Superior temporal gyrus (tissue), 1 donor: ENCODE data around the gene MAIP1.

Experiments used
- DNase-seq: peaks from one replicate; pipeline ENCODE4 v3.0.0-alpha.2; 2016; ENCODE audit errors: extremely low spot score

MAIP1 gene

DNA sequence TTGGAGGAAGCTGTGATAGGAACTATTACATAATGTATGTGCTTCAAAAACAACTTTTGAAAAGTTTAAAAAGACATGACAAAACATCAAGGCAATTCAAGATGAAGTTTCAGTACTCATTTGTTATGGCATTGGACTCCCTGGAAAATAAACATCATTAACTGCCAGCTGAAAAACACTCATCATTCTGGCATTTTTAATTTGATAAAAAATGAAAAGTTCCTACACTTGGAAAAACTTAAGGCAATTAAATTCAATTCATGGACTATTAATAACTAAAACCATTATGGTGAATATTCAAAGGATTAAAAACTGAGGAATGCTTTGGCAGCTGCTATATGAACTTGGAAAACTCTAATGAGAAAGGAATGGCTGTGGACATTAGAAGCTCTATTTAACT is 8.5 kb upstream of the MAIP1 start:
- DNase-seq: no peak

DNA sequence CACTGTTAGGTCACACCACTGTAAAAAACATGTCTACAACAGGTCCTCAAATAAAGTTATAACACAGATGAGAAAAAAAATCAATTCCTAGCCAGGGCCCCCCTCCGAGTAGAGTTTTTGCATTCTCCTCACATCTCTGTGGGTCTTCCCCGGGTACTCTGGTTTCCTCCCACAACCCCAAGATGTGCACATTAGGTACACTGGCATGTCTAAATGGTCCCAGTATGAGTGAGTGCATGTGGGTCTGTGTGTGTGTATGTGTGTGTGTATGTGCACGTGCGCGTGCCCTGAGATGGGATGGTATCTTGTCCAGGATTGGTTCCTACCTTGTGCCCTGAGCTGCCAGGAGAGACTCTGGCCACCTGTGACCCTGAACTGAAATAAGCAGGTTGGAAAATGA is 5.0 kb upstream of the MAIP1 start:
- no peak for DNase-seq

DNA sequence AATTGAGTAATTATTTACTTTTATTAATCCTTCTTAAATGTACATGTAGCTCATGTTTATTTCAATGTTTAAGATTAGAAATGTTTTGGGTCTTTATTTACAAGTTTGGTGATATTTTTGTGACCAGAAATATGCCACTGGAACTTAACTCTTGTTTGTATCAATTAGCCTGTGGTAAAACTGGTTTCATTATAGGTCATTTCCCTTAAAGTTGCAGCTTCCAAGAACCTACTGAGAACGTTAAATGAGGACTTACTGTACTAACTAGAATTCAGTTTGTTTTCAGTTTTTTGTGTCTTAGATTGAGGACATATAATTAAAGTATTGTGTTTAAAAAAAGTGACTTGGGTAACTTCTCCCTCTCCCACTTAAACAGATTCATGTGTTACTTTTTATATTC is 4.4 kb upstream of the MAIP1 start:
- no peak for DNase-seq

DNA sequence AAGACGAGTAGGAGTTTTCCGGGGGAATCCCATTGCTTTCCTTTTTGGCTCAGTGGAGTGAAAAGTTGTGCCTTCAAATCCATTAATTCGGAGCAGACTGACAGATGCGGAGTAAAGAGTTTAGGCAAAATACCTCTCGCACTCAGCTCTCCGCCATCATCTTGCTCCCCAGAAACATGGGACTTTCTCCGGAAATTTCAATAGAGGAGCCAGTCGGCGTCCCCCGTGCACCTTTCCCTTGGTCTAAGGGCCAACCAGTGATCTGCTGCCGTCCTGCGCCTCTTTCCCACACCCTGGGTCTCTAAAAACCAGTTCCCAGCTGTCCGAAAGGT is 409 bp upstream of the MAIP1 start:
- peak; percentile 24 for DNase-seq

DNA sequence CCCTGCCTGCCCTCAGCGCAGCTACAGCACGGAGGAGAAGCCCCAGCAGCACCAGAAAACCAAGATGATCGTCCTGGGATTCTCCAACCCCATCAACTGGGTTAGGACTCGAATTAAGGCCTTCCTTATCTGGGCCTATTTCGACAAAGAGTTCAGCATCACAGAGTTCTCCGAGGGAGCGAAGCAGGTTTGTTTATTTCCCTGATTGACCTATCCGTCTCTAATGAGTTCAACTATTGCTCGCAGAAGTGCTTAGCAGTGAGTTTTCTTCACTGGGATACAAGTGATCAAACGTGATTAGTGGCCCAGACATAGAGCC is 639 bp downstream of the MAIP1 start:
- DNase-seq: no peak

DNA sequence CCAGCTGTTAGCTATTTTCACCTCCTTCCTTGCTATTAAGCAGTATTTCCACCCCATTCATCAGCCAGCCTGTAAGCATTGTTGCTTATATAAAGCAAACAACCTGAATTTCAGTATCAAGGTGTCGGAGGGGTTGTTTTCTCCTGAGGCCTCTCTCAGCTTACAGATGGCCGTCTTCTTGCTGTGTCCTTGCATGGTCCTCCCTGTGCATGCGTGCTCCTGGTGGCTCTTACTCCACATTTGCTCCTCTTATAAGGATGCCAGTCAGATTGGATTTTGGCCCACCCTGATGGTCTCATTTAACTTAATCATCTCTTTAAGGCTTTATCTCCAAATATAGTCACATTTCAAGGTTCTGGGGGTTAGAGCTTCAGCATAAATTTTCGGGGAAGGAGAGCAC is 2.6 kb downstream of the MAIP1 start:
- no peak for DNase-seq

DNA sequence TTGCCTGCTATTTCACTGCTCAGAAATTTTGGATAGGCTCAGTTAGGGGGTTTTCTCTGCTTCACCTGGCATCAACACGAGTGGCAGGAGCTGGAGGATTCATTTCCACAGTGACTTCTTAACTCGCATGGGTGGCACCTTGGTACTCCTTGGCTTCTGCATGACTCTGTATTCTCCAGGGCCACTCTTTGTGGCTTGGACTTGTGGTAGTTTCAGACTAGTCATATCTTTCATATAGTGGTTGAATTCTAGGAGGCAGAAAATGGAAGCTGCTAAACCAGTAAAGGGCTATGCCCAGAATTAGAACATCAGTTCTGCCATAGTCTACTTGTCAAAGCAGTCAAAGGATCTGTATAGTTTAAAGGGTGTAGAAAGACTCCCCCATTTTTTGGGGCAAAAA is 6.8 kb downstream of the MAIP1 start:
- DNase-seq: no peak

DNA sequence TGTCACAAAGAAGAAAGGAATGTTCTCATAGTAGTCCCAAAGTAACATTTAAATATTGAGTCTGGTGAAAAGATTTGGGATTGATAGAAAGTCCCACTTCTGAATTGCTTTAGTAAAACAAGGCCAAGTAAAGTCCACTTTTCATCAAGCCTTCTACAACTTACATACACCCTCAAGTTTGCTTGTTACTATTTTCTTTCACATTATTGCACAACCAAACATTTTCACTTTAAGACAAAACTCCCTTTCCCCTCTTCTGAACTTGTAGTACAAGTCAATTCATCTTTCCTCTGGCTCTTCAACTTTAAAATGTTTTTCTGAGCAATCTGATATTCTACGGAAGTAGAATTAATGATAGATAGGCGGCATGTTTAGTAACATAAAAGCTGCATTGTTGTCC is 11.0 kb downstream of the MAIP1 start:
- no peak for DNase-seq

DNA sequence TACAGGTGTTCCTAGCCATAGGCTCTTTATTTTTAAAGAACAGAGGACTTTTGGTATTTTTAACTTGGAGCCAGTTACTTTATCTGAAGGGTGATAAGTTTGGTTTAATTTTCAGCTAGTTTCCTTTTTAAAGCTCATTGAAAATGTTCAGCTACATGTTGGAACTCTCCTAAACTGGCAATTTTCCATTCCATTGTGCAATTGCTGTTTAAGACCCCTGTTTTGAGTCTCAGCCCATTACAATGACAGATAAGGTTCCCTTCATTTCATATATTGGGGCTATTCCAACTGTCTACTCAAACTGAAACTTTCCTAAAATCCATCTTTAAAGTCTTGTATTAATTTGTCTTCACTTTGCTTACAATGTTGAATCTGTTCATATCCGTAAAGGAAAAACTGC is 11.6 kb downstream of the MAIP1 start:
- no peak for DNase-seq

DNA sequence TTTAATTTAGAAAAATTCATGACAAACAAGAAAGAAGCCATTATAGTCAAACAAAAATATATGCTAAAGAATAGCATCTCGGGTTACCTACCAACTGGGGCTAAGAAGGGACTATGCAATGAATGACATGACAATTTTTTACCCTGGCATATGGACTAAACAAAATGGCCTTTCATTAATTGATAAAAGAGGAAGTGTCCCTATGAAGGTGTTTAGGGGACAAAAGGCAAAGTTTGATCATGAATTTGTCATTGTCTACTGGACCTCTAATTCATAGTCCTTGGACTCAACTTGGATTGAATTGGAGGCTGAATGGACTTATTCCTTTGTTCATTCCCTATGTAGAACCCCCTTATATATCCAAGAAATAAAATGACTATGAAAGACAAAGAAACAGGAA is 12.7 kb downstream of the MAIP1 start:
- DNase-seq: no peak

DNA sequence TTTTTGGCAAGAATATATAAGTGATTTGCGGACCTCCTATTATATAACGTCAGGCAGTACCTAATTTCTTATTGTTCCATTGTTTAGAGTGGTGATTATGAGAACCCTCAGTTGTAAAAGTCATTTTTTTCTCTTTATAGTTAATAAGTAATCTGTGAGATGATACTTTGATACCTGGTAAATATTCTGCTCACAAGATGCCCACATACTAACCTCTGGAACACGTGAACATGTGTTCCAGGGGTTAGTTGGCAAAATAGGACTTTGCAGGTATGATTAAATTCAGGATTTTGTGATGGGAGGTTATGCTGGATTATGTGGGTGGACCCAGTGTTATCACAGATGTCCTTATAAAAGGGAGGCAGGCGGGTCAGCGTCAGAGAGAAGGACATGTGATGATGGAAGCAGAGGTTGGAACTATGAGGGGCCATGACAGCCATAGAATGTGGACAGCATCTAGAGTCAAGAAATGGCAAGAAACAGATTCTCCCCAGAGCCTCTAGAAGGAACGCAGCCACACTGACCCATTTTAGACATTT is 16.8 kb downstream of the MAIP1 start:
- DNase-seq: no peak

DNA sequence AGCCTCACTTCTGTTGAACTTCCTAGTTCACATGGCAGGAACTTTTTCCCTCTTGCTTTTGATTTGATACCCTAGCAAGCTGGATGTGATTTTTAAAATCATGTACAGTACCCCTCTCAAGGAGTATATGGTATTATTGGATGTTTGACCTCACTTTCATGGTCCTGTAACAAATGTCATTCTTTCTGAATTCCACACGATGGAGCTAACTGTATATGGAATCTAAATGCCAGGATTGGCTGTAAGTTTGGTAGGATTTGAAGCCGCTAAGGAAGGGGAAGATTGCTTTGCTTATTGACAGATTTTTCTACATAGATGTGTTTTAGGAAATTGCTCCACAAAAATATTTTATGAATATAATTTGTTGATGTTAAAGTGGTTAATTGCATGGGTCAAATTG is 18.3 kb downstream of the MAIP1 start:
- peak; percentile 79 for DNase-seq

DNA sequence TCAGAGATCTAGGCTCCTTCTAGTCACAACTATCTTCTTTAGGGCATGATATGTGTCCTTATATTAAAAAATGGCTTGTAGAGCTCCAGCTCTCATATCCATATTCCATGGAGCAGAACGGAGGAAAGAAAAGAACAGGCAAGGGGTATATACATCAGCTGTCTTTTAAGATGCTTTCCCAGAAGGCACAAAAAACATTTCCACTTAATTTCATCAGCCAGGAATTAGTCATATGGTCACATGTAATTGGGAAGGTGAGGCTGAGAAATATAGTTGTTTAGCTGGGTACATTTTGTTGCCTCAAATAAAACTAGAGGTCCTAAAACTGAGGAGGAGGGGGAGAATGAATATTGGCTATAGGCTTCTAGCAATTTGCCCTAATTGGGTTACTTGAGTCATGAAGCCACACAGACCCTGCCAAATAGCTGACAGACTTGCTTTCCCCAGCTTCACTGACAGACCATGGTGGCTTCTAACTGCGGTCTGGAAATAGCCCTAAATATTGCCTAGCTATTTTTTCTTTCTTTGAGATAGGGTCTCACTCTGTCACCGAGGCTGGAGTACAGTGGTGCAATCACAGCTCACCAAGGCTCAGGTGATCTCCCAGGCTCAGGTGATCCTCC is 20.0 kb downstream of the MAIP1 start:
- no peak for DNase-seq

DNA sequence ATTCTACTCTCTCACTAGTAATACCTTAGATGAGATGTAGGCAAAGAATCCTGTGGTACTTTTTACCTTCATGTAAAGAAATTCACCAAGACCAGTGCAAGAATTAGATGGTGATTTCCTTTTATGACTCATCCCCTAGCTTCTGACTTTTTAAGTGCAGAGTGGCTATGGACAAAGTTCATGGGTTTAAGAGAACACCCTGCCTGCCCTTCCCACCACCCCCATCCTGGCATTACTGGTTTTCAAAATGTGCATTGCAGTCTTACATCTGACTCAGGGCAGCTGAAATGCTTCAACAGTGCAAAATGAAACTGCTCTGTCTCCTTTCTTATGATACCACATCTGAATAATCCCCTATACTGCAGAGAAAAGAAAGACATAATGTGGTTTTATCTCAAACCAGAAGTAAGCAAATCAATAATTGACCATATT is 22.6 kb downstream of the MAIP1 start:
- DNase-seq: no peak

DNA sequence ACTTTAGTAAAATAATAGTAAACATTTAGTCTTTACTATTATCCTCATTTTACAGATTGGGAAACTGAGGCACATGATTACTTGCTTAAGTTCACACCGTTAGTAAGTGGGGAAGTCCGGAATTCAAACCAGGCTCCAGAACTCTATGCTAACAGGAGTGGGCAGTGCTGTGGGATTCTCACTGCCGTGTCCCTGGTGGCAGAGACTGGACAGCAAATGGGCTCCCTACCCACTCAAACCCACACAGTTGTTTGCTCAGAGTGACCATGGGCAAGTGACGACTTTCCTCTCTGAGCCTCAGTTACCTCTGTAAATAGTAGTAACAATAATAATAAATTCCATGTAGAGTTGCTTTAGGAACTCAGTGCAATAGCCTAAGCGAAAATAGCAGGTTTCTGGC is 24.0 kb downstream of the MAIP1 start:
- DNase-seq: no peak

DNA sequence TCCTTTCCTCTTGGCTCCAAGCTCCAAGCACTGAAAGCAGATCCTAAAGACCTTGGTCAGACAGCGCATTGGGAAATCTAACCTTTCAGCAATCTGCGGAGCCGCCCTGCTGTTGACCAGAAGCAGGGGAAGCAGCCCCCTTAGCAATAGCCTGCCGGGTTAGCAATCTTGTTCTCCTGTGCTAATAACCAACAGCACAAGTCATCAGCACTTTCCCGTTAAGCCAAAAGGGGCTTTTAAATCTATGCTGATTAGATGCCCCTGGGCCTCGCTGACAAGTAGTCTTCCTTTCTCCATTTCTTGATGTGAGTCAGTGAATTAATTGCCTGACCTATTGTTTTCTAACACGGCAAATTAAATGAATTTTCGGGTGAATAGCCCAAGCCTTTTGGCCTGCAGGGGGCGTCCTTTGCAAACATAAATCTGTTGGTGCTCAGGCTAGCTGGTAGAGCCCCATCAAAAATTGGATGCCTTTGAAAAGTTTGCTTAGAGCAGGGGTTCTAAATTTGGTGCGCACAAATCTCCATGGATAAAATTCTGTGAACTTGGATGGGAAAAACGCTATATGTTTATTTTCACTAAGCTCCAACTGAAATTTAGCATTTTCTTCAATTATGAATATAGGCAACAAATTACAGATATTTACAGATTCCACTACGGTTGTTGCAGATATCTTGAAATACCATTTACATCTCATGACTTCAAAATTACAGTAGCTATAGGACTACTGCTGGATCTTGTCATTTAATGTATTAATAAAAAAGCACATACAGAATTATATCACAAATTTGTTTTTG is 24.6 kb downstream of the MAIP1 start:
- peak; percentile 98 for DNase-seq

DNA sequence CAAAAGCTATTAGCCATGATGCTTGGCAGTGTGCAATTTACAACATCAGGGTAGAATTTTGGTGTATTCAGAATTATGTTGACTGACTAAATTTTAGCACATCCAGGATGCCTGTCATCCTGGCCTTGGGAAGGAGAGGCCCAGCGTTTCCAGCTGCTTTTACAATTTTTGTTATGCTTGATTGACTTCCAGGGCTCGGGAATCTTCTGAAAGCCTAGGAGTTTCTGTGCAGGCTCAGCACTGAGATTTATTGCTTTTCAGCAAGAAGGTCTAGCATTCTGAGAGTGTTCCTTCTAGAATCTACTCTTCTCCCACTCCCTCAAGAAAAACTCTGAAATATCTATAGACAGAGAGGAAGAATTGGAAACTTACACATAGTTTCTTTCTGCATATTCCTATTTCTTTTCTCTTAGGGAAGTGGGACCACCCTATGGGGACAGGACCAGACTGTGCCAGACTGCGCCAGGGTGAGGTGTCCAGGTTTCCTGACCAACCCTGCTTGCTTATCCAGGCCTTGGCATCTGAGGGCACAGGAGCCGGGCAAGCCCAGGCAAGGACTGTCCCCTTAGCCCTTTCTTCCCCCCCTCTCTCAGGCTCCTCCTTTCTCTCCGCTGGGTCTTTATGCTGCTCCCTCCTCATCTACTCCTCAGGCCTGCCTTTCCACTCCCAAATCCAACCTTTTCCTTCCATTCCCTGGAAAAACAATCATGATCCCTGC is 26.9 kb downstream of the MAIP1 start:
- no peak for DNase-seq

DNA sequence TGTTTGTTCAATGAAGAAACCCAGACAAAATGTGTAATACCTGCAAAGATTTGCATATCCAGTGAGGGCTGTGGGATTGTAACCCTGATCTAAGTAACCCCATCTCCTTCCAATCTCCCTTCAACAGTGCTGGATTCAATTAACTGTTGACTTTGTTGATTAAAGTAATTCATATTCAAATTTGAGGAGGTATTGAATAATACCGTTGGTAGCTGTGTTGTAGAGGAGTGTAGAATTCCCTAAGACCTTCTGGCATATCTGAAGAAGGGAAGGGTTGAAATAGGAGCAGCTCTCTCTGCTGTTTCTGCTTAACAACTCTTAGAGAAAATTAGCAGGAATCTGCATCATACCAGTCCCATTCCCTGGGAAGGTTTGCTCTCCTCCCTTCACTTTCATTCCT is 28.2 kb downstream of the MAIP1 start:
- DNase-seq: no peak

DNA sequence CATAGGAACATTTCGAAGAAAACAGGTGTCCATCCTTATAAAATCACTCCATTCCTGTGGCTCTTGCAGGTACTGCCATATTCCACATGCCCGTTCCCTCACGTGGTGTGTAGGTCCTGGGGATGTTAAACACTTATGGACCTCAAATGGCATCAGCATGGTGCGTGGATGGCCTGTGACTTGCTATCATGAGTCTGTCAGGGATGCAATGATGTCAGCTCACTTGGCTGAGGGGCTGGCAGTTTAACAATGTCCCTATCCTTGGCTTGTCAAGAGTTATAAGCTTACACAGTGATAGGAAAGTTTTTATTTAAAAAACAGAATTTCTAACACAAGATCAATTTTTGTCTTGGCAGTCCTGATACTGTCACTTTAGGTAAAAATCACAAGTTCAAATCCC is 28.8 kb downstream of the MAIP1 start:
- DNase-seq: no peak

DNA sequence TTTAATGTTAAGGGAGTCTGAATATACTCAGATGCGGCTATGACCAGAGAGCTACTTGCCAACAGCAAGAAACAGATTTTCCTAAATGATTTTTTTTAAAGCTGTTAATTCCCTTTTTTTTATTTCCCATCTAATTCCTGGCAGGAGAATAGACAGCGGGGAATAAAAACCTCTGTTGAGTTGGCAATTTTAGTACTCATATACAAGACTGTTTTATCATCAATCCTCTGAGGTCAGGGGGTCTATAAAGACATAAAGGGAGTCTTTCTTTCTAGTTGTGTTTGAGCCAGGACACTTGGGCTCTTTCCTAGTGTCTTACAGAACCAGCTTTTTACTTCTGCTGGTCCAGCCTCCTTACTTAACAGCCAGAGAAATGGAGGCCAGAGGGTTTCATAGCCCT is 29.4 kb downstream of the MAIP1 start:
- DNase-seq: no peak

DNA sequence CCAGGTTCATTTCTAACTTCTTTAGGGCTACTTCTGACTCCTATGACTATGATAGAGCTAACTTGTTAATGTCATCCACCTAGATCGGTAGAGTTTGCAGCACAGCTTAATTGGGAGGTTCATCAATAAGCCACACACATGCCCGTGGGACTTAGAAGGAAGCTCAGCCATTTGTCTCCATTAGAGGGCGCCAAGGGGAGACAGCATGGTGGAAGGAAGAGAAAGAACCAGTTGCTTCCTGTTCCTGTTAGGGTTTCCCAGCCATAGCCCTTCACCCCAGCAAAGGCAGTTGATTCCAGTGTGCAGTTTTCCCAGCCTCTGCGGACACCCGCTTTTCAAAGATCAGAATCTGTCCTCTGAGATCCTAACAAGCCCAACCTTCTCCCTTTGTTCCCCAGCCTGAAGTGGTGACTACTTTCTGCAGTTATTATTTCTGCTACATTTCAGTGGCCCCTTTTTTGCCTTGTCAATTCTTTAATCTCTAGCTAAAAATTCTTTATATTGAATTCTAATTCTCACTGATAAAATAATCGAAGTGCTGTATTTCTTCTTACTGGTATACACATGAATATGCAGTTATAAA is 30.3 kb downstream of the MAIP1 start:
- DNase-seq: peak; percentile 66

DNA sequence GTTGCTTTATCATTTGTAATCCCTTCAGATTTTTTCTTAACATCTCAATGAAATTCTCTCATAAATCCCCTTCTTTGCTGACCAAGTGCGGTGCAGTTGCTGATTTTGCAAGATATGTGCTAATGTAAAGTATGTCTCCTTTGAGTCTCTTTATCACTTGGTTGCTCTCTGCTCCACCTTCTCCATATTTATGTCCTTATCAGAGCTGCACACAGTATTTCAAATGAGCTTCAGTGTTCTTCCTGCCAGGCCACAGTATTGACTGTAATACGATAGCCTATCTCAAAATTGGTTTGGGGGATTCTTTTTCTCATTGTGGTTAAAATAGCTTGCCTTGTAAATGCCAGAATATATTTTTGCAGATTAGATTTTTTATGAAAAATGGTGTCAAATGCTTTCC is 32.2 kb downstream of the MAIP1 start:
- DNase-seq: no peak

DNA sequence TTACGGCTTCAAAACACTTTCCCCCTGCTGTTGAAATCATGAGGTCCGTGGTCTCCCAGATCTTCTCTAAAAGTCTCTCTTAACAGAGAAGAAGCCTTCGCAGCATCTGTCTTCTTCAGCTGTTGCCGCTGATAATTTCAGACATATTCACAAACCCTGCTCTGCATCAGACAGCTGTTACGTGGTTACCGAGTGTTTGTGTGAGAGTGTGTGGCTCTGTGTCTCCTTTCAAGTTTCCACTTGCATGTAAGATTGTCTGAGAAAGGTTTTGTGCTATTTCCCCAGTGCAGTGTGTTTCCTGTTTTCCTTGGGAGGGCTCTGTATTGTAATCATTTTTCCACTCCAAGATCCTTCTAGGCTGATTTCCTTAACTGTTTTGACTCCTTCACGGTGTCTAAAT is 32.8 kb downstream of the MAIP1 start:
- DNase-seq: peak; percentile 44
